Measurements from ENCODE around the gene PCDHA8. TPM values are rescaled to one million over a fixed set of nuclear protein-coding genes. Genes with fewer than 3 reads are reported as not detected.

The PCDHA8 gene, protein sequence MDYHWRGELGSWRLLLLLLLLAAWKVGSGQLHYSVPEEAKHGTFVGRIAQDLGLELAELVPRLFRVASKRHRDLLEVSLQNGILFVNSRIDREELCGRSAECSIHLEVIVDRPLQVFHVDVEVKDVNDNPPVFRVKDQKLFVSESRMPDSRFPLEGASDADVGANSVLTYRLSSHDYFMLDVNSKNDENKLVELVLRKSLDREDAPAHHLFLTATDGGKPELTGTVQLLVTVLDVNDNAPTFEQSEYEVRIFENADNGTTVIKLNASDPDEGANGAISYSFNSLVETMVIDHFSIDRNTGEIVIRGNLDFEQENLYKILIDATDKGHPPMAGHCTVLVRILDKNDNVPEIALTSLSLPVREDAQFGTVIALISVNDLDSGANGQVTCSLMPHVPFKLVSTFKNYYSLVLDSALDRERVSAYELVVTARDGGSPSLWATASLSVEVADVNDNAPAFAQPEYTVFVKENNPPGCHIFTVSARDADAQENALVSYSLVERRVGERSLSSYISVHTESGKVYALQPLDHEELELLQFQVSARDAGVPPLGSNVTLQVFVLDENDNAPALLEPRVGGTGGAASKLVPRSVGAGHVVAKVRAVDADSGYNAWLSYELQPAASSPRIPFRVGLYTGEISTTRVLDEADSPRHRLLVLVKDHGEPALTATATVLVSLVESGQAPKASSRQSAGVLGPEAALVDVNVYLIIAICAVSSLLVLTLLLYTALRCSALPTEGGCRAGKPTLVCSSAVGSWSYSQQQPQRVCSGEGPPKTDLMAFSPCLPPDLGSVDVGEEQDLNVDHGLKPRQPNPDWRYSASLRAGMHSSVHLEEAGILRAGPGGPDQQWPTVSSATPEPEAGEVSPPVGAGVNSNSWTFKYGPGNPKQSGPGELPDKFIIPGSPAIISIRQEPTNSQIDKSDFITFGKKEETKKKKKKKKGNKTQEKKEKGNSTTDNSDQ
- total RNA-seq (2021; fragmentation: NEBNext Ultra II Directional; extraction: Animal tissue kit (Norgen Biotek cat#: 25700)) (0.52 and 0.96 TPM in 2 replicates), polyA plus RNA-seq (2011; rRNA removed) (0.14 and 0.17 TPM in 2 replicates), polyA minus RNA-seq (2011; rRNA and poly(A)+ RNA removed) (2.5 and 2.7 TPM in 2 replicates)
- 0.12 TPM for polyA plus RNA-seq (2011; cell fraction: cytosol; rRNA removed)
- 1.2 TPM for polyA plus RNA-seq (2011; cell fraction: nucleus; rRNA removed)
- 0.61 to 0.88 TPM (median 0.73 TPM) in 4 replicates for polyA plus RNA-seq (2012, experiment 1 of 2)
- 0.14 TPM for polyA plus RNA-seq (2012, experiment 2 of 2)
- polyA plus RNA-seq (2013, experiment 1 of 2) = 0.20 TPM
- 0.15 TPM for polyA plus RNA-seq (2013, experiment 2 of 2)
- polyA minus RNA-seq (2011; cell fraction: cytosol; rRNA and poly(A)+ RNA removed) = 0.44 TPM
- polyA minus RNA-seq (2011; cell fraction: nucleus; rRNA and poly(A)+ RNA removed) = 9.6 TPM
- long read RNA-seq, experiment 1 = 0 reads
- long read RNA-seq, experiment 2 = 0 reads

DNA sequence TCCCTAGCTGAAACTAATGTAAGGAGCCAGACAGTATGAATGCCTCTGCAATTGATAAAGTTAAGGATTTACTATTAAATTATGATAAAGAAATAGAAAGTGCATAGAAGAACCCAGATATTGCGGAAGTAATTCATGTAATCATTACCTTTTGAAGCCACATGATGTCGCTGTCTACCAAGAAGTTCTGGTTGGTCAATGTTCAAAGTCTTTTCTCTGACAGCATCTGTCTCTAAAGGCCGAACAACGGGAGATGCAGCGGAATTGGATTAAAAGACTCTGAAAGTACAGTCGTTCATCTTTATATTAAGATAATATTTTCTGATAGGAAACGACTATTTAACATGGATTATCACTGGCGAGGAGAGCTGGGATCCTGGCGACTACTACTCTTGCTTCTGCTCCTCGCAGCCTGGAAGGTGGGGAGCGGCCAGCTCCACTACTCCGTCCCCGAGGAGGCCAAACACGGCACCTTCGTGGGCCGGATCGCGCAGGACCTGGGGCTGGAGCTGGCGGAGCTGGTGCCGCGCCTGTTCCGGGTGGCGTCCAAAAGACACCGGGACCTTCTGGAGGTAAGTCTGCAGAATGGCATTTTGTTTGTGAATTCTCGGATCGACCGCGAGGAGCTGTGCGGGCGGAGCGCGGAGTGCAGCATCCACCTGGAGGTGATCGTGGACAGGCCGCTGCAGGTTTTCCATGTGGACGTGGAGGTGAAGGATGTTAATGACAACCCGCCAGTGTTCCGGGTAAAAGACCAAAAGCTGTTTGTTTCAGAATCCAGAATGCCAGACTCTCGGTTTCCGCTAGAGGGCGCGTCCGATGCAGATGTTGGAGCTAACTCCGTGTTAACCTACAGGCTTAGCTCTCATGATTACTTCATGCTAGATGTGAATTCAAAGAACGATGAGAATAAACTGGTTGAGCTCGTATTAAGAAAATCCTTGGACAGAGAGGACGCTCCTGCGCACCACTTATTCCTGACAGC, at the start of gene PCDHA8:
Gene PCDHA8, plus strand, starts transcription at position 210 of the 985 bp plus-strand sequence. Its CDS starts 135 bp downstream, at position 345.
- DNase-seq (ENCODE audit: low read depth in 1 of 2, low spot score in 2 of 2) = peak in 1 of 2 experiments; percentile 84
- peak within 1 kb of the TSS in 1 of 2 experiments; percentile 43; a peak in 1 of 4 replicates for H3K4me2 ChIP-seq (ENCODE audit: insufficient read depth in 1 of 2, low read depth in 2 of 2, low read length in 2 of 2)
- TF ChIP-seq RAD21 (IDR thresholded peaks at IDR 0.05 in 1 of 2, conservative IDR thresholded peaks at IDR 0.05 in 1 of 2; ENCODE audit: low read depth in 2 of 2, low read length in 2 of 2) = peak; percentile 70 to 76
- no peak for TF ChIP-seq HDAC6 (IDR thresholded peaks at IDR 0.05; ENCODE audit: low read depth, low read length)

More for the DNA sequence above, at the start of gene PCDHA8:
- Histone ChIP-seq H2BK20ac (ENCODE audit: low read length) (no peak within 1 kb of the TSS), H3K27me3 (replicated peaks in 1 of 4; ENCODE audit: control insufficient read depth in 3 of 4, extremely low read depth in 1 of 4, insufficient read depth in 3 of 4, low read length in 3 of 4) (no peaks in the 10 kb centered on the region), H4K91ac (replicated peaks; ENCODE audit: insufficient read length, low read length) (no peak within 1 kb of the TSS), H3K79me2 (ENCODE audit: control insufficient read depth in 1 of 2, insufficient read depth in 2 of 2, low read length in 2 of 2) (no peaks in the 10 kb centered on the region), H2AK5ac (ENCODE audit: low read depth, low read length) (no peak within 1 kb of the TSS), H3K27ac (ENCODE audit: low read depth, low read length) (no peak within 1 kb of the TSS), H3K23ac (ENCODE audit: insufficient read length) (no peak within 1 kb of the TSS), H3K4me1 (replicated peaks in 1 of 4; ENCODE audit: control insufficient read depth in 3 of 4, insufficient read depth in 4 of 4, low read length in 3 of 4) (no peaks in the 10 kb centered on the region), H4K5ac (ENCODE audit: insufficient read length, low read depth, low read length) (no peak within 1 kb of the TSS), H2BK12ac (ENCODE audit: low read depth, low read length) (no peak within 1 kb of the TSS), H3K79me1 (ENCODE audit: low read depth, low read length) (no peaks in the 10 kb centered on the region), H3K36me3 (ENCODE audit: control insufficient read depth in 2 of 4, insufficient read depth in 4 of 4, low read length in 3 of 4) (peaks cover 0 to 3% (median 0%) of the 10 kb centered on the region in 4 experiments; a peak in 3 of 8 replicates), H3K9ac (replicated peaks in 1 of 4; ENCODE audit: extremely low read depth in 1 of 4, low read depth in 3 of 4, low read length in 3 of 4) (no peak within 1 kb of the TSS), H3K18ac (ENCODE audit: extremely low read depth, low read length) (no peak within 1 kb of the TSS), H3K4ac (replicated peaks; ENCODE audit: insufficient read length, low read depth, low read length) (no peak within 1 kb of the TSS), H3K9me3 (ENCODE audit: insufficient read depth in 2 of 2, low read depth in 1 of 2, low read length in 1 of 2) (peaks cover 0 to 2% of the 10 kb centered on the region in 2 experiments; a peak in 1 of 4 replicates), H4K8ac (ENCODE audit: extremely low read depth, insufficient read depth, low read length) (no peak within 1 kb of the TSS), H3K23me2 (ENCODE audit: low read depth, low read length) (no peaks in the 10 kb centered on the region), H3K56ac (replicated peaks; ENCODE audit: insufficient read length, low read depth, low read length) (no peak within 1 kb of the TSS), H2AFZ (ENCODE audit: low read length) (no peak within 1 kb of the TSS), H2BK15ac (ENCODE audit: low read length) (no peak within 1 kb of the TSS), H4K20me1 (replicated peaks in 1 of 2; ENCODE audit: control insufficient read depth in 1 of 2, insufficient read depth in 2 of 2, low read length in 2 of 2) (no peaks in the 10 kb centered on the region), H2BK120ac (replicated peaks; ENCODE audit: low read depth, low read length) (no peak within 1 kb of the TSS), H3K14ac (ENCODE audit: insufficient read length) (no peak within 1 kb of the TSS), H2BK5ac (ENCODE audit: low read depth, low read length) (no peak within 1 kb of the TSS), H3K4me3 (ENCODE audit: extremely low read depth in 1 of 4, insufficient read depth in 2 of 4, low read depth in 3 of 4, low read length in 4 of 4) (peak within 1 kb of the TSS in 3 of 4 experiments; percentile 29 to 47 (median 29); a peak in 4 of 8 replicates)
- 57% methylated on average over 47 of the region's 47 CpGs; no CpG with 5 or more reads in 1 of the 2 experiments for WGBS, 2 experiments (ENCODE audit: extremely low coverage in 1 of 2, insufficient coverage in 1 of 2, insufficient read length in 1 of 2, insufficient replicate concordance in 2 of 2, low coverage in 1 of 2, low lambda C conversion rate in 2 of 2, missing lambda C conversion rate in 1 of 2)
- CTCF ChIA-PET (ENCODE audit: partially characterized antibody) = interaction anchor here (0.6 to 4.7 kb wide), 52 partner anchors 9 to 382 kb away, joined by 3 to 122 read pairs (median 5); partner anchors contain the start of genes PCDHA1, PCDHA10, PCDHA11 and PCDHA12
- POLR2A ChIA-PET (ENCODE audit: partially characterized antibody) = interaction anchor here (0.6 to 1.8 kb wide), 6 partner anchors 13 to 199 kb away, joined by 3 to 10 read pairs (median 4); partner anchors contain the start of genes PCDHA10, PCDHA11 and PCDHA6
- FAIRE-seq = peak; percentile 57
